Measurements from ENCODE around the gene ZCCHC13.
"Not testable (repeated sequence)": the region's sequence is repeated elsewhere in the genome, so short reads cannot be mapped to it uniquely, and the experiment has no call there.

Gene ZCCHC13

GRCh38 chrX:74324131-74324530, 20.2 kb downstream of the ZCCHC13 start:
- no peak for DNase-seq

GRCh38 chrX:74325130-74326059, 21.4 kb downstream of the ZCCHC13 start:
- DNase-seq = no peak

GRCh38 chrX:74338852-74339251, 34.9 kb downstream of the ZCCHC13 start:
- DNase-seq = no peak

- DNase-seq = no peak
Measured at GRCh38 chrX:74340051-74340450, 36.1 kb downstream of the ZCCHC13 start.

DNA sequence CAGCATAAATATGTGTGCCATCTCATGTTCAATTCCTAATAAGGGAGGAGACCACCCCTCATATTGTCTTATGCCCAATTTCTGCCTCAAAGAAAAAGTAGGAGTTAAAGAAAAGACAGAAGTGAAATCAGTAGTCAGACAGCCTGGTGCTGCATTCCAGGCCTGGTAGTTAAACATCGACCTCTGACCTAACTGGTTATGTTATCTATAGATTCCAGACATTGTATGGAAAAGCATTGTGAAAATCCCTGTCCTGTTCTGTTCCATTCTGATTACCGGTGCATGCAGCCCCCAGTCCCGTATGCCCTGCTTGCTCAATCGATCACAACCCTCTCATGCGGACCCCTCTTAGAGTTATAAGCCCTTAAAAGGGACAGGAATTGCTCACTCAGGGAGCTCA, 38.2 kb downstream of the ZCCHC13 start:
- not testable (repeated sequence) for DNase-seq

GRCh38 chrX:74343343-74344279, 39.6 kb downstream of the ZCCHC13 start:
- peak; percentile 96 for DNase-seq

GRCh38 chrX:74344280-74344622, 40.3 kb downstream of the ZCCHC13 start:
- DNase-seq = no peak

- DNase-seq = no peak
Measured at GRCh38 chrX:74346088-74346487, 42.1 kb downstream of the ZCCHC13 start.

- DNase-seq = peak; percentile 62
Measured at GRCh38 chrX:74349387-74349786, 45.4 kb downstream of the ZCCHC13 start.

GRCh38 chrX:74351760-74352159, 47.8 kb downstream of the ZCCHC13 start:
- DNase-seq = no peak

- DNase-seq = no peak
Measured at GRCh38 chrX:74353984-74354383, 50.0 kb downstream of the ZCCHC13 start.
